ENCODE results near the gene CNPY4. TPM values are rescaled to one million over a fixed set of nuclear protein-coding genes. Genes with fewer than 3 reads are reported as not detected.

The CNPY4 gene
- total RNA-seq, 1 experiment from 2014 or later, result 10.4 TPM

DNA sequence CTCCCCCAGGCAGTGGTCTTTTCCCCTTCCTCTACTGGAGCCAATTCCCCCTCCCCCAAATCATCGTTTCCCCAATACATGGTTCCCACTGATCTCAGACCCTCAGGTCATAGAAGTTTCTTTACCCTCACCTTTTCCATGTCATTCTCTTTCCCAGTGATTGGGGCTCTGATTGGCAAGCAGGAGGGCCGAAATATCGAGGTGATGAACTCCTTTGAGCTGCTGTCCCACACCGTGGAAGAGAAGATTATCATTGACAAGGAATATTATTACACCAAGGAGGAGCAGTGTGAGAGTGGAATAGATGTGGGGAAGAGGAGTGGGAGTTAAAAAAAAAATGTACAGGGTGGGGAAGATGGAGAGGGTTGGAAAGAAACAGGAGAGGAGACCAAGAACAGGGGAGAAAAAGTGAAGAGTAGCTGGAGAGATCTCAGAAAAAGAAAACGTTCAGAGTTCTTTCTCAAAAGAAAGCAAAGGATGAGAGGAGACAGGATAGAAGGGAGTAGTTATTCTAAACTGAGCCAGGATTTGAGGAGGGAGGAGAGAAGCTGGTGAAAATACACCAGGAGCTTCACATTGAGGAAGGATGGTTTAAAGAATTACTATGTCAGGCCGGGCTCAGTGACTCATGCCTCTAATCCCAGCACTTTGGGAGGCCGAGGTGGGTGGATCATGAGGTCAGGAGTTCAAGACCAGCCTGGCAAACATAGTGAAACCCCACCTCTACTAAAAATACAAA, 29.8 kb upstream of the CNPY4 start:
- peak overlapping the region; percentile 93 for H3K9ac ChIP-seq (ENCODE audit: extremely low read depth, insufficient read length, low read length)
- H3K9me3 ChIP-seq (ENCODE audit: control insufficient read depth, low read depth, low read length), result no peaks in the 10 kb centered on the region
- H3K18ac ChIP-seq (ENCODE audit: insufficient read length, low read depth, low read length), result no peak overlapping the region
- peaks cover 5% of the 10 kb centered on the region for H3K27me3 Mint-ChIP-seq (ENCODE audit: low read depth)
- H3T11ph ChIP-seq (ENCODE audit: low read length), result no peak overlapping the region
- H3K23ac ChIP-seq (ENCODE audit: insufficient read length, low read depth, low read length), result no peak overlapping the region
- no peak overlapping the region for H3K14ac ChIP-seq (ENCODE audit: insufficient read depth, low read length)
- no peak overlapping the region for H4K91ac ChIP-seq (ENCODE audit: insufficient read length, low read depth, low read length)
- H3K27ac Mint-ChIP-seq, result peak overlapping the region; percentile 91 to 98 (median 97)
- no peak overlapping the region for H2BK5ac ChIP-seq (ENCODE audit: insufficient read length, low read length)
- no peak overlapping the region for H2BK15ac ChIP-seq (ENCODE audit: low read depth, low read length)
- peaks cover 45 to 50% (median 49%) of the 10 kb centered on the region in 3 experiments for H3K36me3 Mint-ChIP-seq (ENCODE audit: insufficient read depth in 1 of 3, low read depth in 3 of 3)
- no peak overlapping the region for H2AFZ ChIP-seq (ENCODE audit: low read length)
- H3K56ac ChIP-seq (ENCODE audit: insufficient read length, low read depth, low read length), result no peak overlapping the region
- no peaks in the 10 kb centered on the region for H3K4me1 ChIP-seq (ENCODE audit: insufficient read depth, low read length)
- H3K79me2 ChIP-seq (ENCODE audit: insufficient read depth, low read length), result no peaks in the 10 kb centered on the region
- H3K27ac ChIP-seq (ENCODE audit: insufficient read length, low read depth, low read length), result no peak overlapping the region
- no peaks in the 10 kb centered on the region for H3K79me1 ChIP-seq (ENCODE audit: insufficient read depth, low read depth, low read length, poor library complexity, severe bottlenecking)
- peak overlapping the region; percentile 19 for H4K8ac ChIP-seq (replicated peaks; ENCODE audit: insufficient read length, low read depth, low read length)
- H3K4ac ChIP-seq (ENCODE audit: low read depth, low read length), result no peak overlapping the region
- no peaks in the 10 kb centered on the region for H3K27me3 ChIP-seq (ENCODE audit: insufficient read depth, low read length)
- H4K20me1 ChIP-seq (ENCODE audit: control insufficient read depth, insufficient read depth, insufficient read length), result no peaks in the 10 kb centered on the region
- TF ChIP-seq, protein P1, sequence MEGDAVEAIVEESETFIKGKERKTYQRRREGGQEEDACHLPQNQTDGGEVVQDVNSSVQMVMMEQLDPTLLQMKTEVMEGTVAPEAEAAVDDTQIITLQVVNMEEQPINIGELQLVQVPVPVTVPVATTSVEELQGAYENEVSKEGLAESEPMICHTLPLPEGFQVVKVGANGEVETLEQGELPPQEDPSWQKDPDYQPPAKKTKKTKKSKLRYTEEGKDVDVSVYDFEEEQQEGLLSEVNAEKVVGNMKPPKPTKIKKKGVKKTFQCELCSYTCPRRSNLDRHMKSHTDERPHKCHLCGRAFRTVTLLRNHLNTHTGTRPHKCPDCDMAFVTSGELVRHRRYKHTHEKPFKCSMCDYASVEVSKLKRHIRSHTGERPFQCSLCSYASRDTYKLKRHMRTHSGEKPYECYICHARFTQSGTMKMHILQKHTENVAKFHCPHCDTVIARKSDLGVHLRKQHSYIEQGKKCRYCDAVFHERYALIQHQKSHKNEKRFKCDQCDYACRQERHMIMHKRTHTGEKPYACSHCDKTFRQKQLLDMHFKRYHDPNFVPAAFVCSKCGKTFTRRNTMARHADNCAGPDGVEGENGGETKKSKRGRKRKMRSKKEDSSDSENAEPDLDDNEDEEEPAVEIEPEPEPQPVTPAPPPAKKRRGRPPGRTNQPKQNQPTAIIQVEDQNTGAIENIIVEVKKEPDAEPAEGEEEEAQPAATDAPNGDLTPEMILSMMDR (conservative IDR thresholded peaks at IDR 0.05), result no peak
- peak overlapping the region; percentile 96 to 97 for H3K4me3 Mint-ChIP-seq
- H2AK5ac ChIP-seq (ENCODE audit: insufficient read length, low read length), result no peak overlapping the region
- no peak for DNase-seq
- no peak overlapping the region for H4K5ac ChIP-seq (ENCODE audit: insufficient read length, low read depth, low read length)
- peaks cover 9% of the 10 kb centered on the region in 2 experiments for H3K4me1 Mint-ChIP-seq
- H2BK12ac ChIP-seq (ENCODE audit: insufficient read length, low read depth, low read length), result no peak overlapping the region
- WGBS (ENCODE audit: extremely low coverage, insufficient read length, low lambda C conversion rate), result no CpG with 5 or more reads among the region's 7 CpGs
- H3K4me2 ChIP-seq (ENCODE audit: insufficient read depth, insufficient read length, low read length), result peak overlapping the region; percentile 90
- H3K9me3 Mint-ChIP-seq, result no peaks in the 10 kb centered on the region; a peak in 1 of 5 replicates
- no peak overlapping the region for H2BK120ac ChIP-seq (ENCODE audit: low read depth, low read length, poor library complexity, severe bottlenecking)
- no peak overlapping the region for H2BK20ac ChIP-seq (ENCODE audit: low read depth, low read length, poor library complexity, severe bottlenecking)
- H3K23me2 ChIP-seq (ENCODE audit: insufficient read length, low read depth, low read length, poor library complexity, severe bottlenecking), result peaks cover 4% of the 10 kb centered on the region

Measured in H9 (cell line).